Left ventricle myocardium inferior (tissue), 1 donor: ENCODE results near the gene OR6S1. TPM values are rescaled to one million over a fixed set of nuclear protein-coding genes. Genes with fewer than 3 reads are reported as not detected.

Source experiments
- DNase-seq: peaks from one replicate; pipeline ENCODE4 v3.0.0-alpha.2; 2020
- H3K27ac ChIP-seq: fragments of 200-600 bp; replicated peaks from 2 replicates; pipeline ENCODE4 v1.8.0; 2021
- H3K27me3 ChIP-seq: fragments of 200-600 bp; 2 replicates; pipeline ENCODE4 v1.8.0; 2021; ENCODE audit warnings: low read depth
- H3K36me3 ChIP-seq: fragments of 200-600 bp; 2 replicates; pipeline ENCODE4 v1.8.0; 2021
- H3K4me1 ChIP-seq: fragments of 200-600 bp; 2 replicates; pipeline ENCODE4 v1.8.0; 2021
- H3K4me3 ChIP-seq: fragments of 200-600 bp; 2 replicates; pipeline ENCODE4 v1.8.0; 2021; ENCODE audit warnings: mild to moderate bottlenecking, moderate library complexity
- H3K9me3 ChIP-seq: fragments of 200-600 bp; replicated peaks from 2 replicates; pipeline ENCODE4 v1.8.0; 2021
- CTCF ChIP-seq: fragments of 200-600 bp; IDR thresholded peaks from 2 replicates; pipeline ENCODE4 v1.8.0; 2021; ENCODE audit warnings: antibody characterized with exemption, mild to moderate bottlenecking, borderline replicate concordance
- intact Hi-C: fragments of 100-400 bp; cut with micrococcal nuclease; formaldehyde crosslinking; loops from one replicate; pipeline ENCODE4 v1.11.0; 2022
- long read RNA-seq: library from polyadenylated mRNA; unstranded; transcript quantifications from one replicate; pipeline ENCODE4 v2.0.0, GENCODE V29; 2021
- total RNA-seq: library from RNA; stranded (reverse); fragmentation: NEBNext Ultra II Directional; extraction: Animal tissue kit (Norgen Biotek cat#: 25700); gene quantifications from one replicate; pipeline ENCODE4 v1.2.1, GENCODE V29; 2021
- donor health status: DM: no; HTN: yes; CAD: no; lungs with severe emphysema.

Gene OR6S1
- not detected for total RNA-seq
- long read RNA-seq, result 0 reads

GRCh38 chr14:20641591-20641990, at the start of gene OR6S1:
Gene OR6S1 (minus strand): TSS chr14:20641691. CDS start chr14:20641691, 0 bp downstream.
- DNase-seq, result no peak
- H3K36me3 ChIP-seq, result no peaks in the 10 kb centered on the region
- H3K4me1 ChIP-seq, result no peaks in the 10 kb centered on the region
- no peaks in the 10 kb centered on the region for H3K9me3 ChIP-seq
- H3K27ac ChIP-seq, result no peak within 1 kb of the TSS
- no peak within 1 kb of the TSS for H3K4me3 ChIP-seq
- intact Hi-C loops, result no loop called here
- H3K27me3 ChIP-seq, result peaks cover 99% of the 10 kb centered on the region
- no peak for TF ChIP-seq CTCF

- intact Hi-C loops, result no loop called here
- DNase-seq, result no peak
- peak; percentile 94 for TF ChIP-seq CTCF
- no peaks in the 10 kb centered on the region for H3K9me3 ChIP-seq
- no peaks in the 10 kb centered on the region for H3K27me3 ChIP-seq
- H3K27ac ChIP-seq, result no peak overlapping the region
- peaks cover 17% of the 10 kb centered on the region for H3K4me1 ChIP-seq
- H3K36me3 ChIP-seq, result no peaks in the 10 kb centered on the region
- H3K4me3 ChIP-seq, result no peak overlapping the region
These were observed 49.6 kb upstream of the OR6S1 start for GRCh38 chr14:20690848-20691640.

- intact Hi-C loops, result no loop called here
- H3K36me3 ChIP-seq, result no peaks in the 10 kb centered on the region
These were observed 46.8 kb upstream of the OR6S1 start, which contains the start of gene ANG for GRCh38 chr14:20688167-20688839. Gene ANG (plus strand): TSS chr14:20688764. CDS start chr14:20693565, 4,801 bp downstream.

GRCh38 chr14:20687362-20688166, 46.1 kb upstream of the OR6S1 start:
- no peak for TF ChIP-seq CTCF
- Histone ChIP-seq H3K27me3 (no peaks in the 10 kb centered on the region), H3K4me3 (peak overlapping the region; percentile 87), H3K27ac (no peak overlapping the region), H3K36me3 (no peaks in the 10 kb centered on the region), H3K9me3 (no peaks in the 10 kb centered on the region), H3K4me1 (peaks cover 49% of the 10 kb centered on the region)
- no peak for DNase-seq
- intact Hi-C loops, result no loop called here

More at GRCh38 chr14:20688167-20688839, 46.8 kb upstream of the OR6S1 start, which contains the start of gene ANG:
- TF ChIP-seq CTCF, result no peak
- peaks cover 42% of the 10 kb centered on the region for H3K4me1 ChIP-seq
- H3K9me3 ChIP-seq, result no peaks in the 10 kb centered on the region
- no peak within 1 kb of the TSS for H3K27ac ChIP-seq
- no peak within 1 kb of the TSS for H3K4me3 ChIP-seq
- H3K27me3 ChIP-seq, result no peaks in the 10 kb centered on the region
- no peak for DNase-seq
